ENCODE results near the gene HTR3A. TPM values are rescaled to one million over a fixed set of nuclear protein-coding genes. Genes with fewer than 3 reads are reported as not detected.

Gene HTR3A
- total and polyA plus RNA-seq, 2 experiments from 2014 or later: 5.8 to 8.1 TPM

DNA sequence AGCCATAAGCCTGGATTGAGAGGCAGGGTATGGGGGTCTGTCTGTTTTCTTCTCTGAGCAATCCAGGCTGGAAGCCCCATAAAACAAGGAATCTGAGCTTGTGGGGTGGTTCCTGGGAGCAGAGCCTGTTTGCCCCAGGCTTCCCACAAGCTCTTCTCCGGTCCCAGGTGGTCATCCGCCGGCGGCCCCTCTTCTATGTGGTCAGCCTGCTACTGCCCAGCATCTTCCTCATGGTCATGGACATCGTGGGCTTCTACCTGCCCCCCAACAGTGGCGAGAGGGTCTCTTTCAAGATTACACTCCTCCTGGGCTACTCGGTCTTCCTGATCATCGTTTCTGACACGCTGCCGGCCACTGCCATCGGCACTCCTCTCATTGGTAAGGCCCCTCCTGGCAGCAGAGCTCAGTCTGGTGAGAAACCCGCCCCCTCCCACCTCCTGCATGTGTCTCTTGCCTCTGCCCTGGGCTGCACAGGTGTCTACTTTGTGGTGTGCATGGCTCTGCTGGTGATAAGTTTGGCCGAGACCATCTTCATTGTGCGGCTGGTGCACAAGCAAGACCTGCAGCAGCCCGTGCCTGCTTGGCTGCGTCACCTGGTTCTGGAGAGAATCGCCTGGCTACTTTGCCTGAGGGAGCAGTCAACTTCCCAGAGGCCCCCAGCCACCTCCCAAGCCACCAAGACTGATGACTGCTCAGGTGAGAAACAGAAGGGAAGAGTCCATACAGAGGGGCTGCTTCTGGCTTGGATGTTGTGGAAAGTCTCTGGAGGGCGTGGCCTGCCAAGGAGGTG is 11.6 kb downstream of the HTR3A start:
- no peaks in the 10 kb centered on the region for H3K36me3 ChIP-seq (ENCODE audit: insufficient read depth)
- H3K79me2 ChIP-seq (replicated peaks; ENCODE audit: insufficient read depth): no peaks in the 10 kb centered on the region
- Mint-ChIP-seq H3K9me3 (no peaks in the 10 kb centered on the region), H3K36me3 (ENCODE audit: low read depth) (no peaks in the 10 kb centered on the region), H3K4me1 (no peaks in the 10 kb centered on the region; the same call in 2 of the 3 replicates), H3K27ac (no peak overlapping the region), H3K27me3 (ENCODE audit: insufficient read depth, low read depth, poor library complexity) (peaks cover 9% of the 10 kb centered on the region), H3K4me3 (no peak overlapping the region)
- H3K9me2 ChIP-seq (ENCODE audit: insufficient read depth): no peaks in the 10 kb centered on the region
- no peak overlapping the region for H3K4me2 ChIP-seq
- H3K27me3 ChIP-seq (ENCODE audit: insufficient read depth): no peaks in the 10 kb centered on the region
- H2AFZ ChIP-seq: no peak overlapping the region
- H3F3A ChIP-seq (replicated peaks; ENCODE audit: low read depth): no peaks in the 10 kb centered on the region
- TF ChIP-seq EZH2phosphoT487 (IDR thresholded peaks at IDR 0.05; ENCODE audit: unreplicated experiment) (no peak), JUNB (IDR thresholded peaks at IDR 0.05; ENCODE audit: unreplicated experiment) (no peak), ZNF114 (CRISPR knock-in tag; IDR thresholded peaks at IDR 0.05) (no peak), CREB1 (CRISPR knock-in tag; IDR thresholded peaks at IDR 0.05; ENCODE audit: low read depth) (no peak), EZH2 (IDR thresholded peaks at IDR 0.05; ENCODE audit: low read depth, unreplicated experiment) (no peak), ZNF331 (CRISPR knock-in tag; IDR thresholded peaks at IDR 0.05; ENCODE audit: low read depth) (no peak), STAT1 (IDR thresholded peaks at IDR 0.05; ENCODE audit: unreplicated experiment) (no peak), NANOG (IDR thresholded peaks at IDR 0.05; ENCODE audit: borderline replicate concordance) (no peak), POLR2AphosphoS5 (IDR thresholded peaks at IDR 0.05; ENCODE audit: low read depth) (no peak)
- TF ChIP-seq, protein P1, sequence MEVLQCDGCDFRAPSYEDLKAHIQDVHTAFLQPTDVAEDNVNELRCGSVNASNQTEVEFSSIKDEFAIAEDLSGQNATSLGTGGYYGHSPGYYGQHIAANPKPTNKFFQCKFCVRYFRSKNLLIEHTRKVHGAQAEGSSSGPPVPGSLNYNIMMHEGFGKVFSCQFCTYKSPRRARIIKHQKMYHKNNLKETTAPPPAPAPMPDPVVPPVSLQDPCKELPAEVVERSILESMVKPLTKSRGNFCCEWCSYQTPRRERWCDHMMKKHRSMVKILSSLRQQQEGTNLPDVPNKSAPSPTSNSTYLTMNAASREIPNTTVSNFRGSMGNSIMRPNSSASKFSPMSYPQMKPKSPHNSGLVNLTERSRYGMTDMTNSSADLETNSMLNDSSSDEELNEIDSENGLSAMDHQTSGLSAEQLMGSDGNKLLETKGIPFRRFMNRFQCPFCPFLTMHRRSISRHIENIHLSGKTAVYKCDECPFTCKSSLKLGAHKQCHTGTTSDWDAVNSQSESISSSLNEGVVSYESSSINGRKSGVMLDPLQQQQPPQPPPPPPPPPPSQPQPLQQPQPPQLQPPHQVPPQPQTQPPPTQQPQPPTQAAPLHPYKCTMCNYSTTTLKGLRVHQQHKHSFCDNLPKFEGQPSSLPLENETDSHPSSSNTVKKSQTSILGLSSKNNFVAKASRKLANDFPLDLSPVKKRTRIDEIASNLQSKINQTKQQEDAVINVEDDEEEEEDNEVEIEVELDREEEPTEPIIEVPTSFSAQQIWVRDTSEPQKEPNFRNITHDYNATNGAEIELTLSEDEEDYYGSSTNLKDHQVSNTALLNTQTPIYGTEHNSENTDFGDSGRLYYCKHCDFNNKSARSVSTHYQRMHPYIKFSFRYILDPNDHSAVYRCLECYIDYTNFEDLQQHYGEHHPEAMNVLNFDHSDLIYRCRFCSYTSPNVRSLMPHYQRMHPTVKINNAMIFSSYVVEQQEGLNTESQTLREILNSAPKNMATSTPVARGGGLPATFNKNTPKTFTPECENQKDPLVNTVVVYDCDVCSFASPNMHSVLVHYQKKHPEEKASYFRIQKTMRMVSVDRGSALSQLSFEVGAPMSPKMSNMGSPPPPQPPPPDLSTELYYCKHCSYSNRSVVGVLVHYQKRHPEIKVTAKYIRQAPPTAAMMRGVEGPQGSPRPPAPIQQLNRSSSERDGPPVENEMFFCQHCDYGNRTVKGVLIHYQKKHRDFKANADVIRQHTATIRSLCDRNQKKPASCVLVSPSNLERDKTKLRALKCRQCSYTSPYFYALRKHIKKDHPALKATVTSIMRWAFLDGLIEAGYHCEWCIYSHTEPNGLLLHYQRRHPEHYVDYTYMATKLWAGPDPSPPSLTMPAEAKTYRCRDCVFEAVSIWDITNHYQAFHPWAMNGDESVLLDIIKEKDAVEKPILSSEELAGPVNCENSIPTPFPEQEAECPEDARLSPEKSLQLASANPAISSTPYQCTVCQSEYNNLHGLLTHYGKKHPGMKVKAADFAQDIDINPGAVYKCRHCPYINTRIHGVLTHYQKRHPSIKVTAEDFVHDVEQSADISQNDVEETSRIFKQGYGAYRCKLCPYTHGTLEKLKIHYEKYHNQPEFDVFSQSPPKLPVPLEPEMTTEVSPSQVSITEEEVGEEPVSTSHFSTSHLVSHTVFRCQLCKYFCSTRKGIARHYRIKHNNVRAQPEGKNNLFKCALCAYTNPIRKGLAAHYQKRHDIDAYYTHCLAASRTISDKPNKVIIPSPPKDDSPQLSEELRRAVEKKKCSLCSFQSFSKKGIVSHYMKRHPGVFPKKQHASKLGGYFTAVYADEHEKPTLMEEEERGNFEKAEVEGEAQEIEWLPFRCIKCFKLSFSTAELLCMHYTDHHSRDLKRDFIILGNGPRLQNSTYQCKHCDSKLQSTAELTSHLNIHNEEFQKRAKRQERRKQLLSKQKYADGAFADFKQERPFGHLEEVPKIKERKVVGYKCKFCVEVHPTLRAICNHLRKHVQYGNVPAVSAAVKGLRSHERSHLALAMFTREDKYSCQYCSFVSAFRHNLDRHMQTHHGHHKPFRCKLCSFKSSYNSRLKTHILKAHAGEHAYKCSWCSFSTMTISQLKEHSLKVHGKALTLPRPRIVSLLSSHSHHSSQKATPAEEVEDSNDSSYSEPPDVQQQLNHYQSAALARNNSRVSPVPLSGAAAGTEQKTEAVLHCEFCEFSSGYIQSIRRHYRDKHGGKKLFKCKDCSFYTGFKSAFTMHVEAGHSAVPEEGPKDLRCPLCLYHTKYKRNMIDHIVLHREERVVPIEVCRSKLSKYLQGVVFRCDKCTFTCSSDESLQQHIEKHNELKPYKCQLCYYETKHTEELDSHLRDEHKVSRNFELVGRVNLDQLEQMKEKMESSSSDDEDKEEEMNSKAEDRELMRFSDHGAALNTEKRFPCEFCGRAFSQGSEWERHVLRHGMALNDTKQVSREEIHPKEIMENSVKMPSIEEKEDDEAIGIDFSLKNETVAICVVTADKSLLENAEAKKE (CRISPR knock-in tag; IDR thresholded peaks at IDR 0.05): no peak
- TF ChIP-seq, protein P2, sequence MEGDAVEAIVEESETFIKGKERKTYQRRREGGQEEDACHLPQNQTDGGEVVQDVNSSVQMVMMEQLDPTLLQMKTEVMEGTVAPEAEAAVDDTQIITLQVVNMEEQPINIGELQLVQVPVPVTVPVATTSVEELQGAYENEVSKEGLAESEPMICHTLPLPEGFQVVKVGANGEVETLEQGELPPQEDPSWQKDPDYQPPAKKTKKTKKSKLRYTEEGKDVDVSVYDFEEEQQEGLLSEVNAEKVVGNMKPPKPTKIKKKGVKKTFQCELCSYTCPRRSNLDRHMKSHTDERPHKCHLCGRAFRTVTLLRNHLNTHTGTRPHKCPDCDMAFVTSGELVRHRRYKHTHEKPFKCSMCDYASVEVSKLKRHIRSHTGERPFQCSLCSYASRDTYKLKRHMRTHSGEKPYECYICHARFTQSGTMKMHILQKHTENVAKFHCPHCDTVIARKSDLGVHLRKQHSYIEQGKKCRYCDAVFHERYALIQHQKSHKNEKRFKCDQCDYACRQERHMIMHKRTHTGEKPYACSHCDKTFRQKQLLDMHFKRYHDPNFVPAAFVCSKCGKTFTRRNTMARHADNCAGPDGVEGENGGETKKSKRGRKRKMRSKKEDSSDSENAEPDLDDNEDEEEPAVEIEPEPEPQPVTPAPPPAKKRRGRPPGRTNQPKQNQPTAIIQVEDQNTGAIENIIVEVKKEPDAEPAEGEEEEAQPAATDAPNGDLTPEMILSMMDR (conservative IDR thresholded peaks at IDR 0.05; ENCODE audit: low read depth in 2 of 2): no peak
- H4K20me1 ChIP-seq (replicated peaks; ENCODE audit: insufficient read depth): no peaks in the 10 kb centered on the region
- ATAC-seq (no peak), DNase-seq (ENCODE audit: low spot score) (no peak)
- H3K4me3 ChIP-seq: no peak overlapping the region
- H3K4me1 ChIP-seq (ENCODE audit: insufficient read depth): no peaks in the 10 kb centered on the region
- no peak overlapping the region for H3K27ac ChIP-seq (ENCODE audit: low read depth)
